Activated CD4-positive, CD25-positive, alpha-beta regulatory T cell treated with anti-CD3 and anti-CD28 coated beads, Interleukin-2, amount 50 U/mL, for 24 hours (primary cell): ENCODE data around the gene DOHH.
"Not testable (repeated sequence)": the region's sequence is repeated elsewhere in the genome, so short reads cannot be mapped to it uniquely, and the experiment has no call there.

Source experiments
- ATAC-seq, 2 donors: fragments of 150-1000 bp; cut with Tn5 transposase; one replicate each; pipeline ENCODE4 v1.10.0; 2021; ENCODE audit warnings: mild to moderate bottlenecking in 1 of 2, moderate library complexity in 1 of 2

The DOHH gene

DNA sequence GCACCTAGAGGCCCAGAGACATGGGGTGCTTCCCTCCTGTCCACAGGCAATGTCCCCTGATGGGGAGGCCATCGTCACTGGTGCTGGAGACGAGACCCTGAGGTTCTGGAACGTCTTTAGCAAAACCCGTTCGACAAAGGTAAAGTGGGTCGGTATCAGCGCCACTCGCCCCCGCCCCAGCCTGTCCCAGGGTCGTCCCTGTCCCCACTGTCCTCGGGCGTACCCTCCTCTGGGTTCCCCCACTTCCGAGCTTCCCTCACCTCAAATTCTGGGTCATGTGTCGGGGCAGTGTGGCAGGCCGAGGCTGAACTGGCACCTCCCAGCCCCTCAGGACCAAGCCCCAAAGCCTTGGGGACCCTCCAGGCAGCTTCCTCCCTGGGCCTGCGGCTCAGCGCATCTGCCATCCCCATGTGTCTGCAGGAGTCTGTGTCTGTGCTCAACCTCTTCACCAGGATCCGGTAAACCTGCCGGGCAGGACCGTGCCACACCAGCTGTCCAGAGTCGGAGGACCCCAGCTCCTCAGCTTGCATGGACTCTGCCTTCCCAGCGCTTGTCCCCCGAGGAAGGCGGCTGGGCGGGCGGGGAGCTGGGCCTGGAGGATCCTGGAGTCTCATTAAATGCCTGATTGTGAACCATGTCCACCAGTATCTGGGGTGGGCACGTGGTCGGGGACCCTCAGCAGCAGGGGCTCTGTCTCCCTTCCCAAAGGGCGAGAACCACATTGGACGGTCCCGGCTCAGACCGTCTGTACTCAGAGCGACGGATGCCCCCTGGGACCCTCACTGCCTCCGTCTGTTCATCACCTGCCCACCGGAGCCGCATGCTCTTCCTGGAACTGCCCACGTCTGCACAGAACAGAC, 34.1 kb upstream of the DOHH start:
- no peak for ATAC-seq

DNA sequence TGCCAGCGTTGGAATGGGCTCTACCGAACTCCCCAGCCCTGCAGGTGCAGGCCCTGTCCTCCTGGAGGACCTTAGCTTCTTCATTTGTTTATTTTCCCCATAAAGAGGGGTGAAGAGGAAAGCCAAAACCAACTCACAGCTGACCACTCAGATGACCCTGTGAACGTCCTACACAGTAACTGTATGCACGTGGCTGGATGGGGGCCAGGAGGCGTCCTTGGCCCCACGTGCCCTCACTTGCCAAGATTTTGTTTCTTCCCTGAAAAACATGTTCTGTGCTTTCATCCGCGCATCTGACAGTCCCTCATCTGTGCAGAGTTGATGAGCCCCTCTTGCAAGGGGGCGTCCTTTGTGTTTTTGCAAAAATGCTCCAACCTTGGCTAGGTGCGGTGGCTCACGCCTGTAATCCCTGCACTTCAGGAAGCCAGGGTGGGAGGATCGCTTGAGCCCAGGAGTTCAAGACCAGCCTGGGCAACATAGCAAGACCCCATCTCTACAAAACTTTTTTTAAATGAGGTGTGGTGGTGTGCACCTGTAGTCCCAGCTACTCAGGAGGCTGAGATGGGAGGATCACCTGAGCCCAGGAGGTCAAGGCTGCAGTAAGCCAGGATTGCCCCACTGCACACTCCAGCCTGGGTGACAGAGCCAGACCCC, 33.2 kb upstream of the DOHH start:
- no peak for ATAC-seq

DNA sequence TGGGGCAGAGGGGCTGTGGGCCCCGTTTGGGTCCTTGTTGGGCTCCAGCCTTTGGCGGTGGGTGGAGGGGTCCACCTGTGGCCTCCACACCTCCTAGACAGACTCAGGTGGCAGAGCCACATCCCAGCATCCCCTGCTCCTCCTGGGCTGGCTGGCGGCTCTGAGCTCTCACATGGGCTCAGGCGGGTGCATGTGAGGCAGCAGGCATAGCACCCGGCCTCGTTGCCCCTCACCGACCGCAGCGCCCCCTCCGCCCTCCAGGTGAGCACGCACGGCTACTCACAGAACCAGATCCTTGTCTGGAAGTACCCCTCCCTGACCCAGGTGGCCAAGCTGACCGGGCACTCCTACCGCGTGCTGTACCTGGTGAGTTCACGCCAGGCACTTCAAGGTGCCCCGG, 32.6 kb upstream of the DOHH start:
- no peak for ATAC-seq

DNA sequence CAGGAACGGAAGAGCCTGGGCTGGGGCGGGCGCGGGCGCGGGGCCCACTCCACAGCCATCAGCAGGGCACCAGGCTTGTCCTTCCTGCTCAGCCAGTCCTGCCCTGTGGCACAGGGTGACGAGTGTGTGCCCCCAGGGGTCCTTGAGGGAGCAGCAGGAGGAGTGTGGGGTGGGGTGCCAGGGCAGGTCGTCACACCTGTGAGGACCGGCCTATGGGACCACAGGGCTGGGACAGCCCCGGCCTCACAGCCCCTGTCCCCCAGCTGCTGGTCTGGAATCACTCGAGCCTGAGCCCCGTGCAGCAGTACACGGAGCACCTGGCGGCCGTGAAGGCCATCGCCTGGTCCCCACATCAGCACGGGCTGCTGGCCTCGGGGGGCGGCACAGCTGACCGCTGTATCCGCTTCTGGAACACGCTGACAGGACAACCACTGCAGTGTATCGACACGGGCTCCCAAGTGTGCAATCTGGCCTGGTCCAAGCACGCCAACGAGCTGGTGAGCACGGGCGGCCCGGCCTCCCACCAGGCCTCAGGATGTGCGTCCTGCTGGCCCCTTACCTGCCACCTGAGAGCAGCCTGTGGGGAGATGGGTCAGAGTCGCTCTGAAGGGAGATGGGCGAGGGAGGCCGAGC, 31.8 kb upstream of the DOHH start:
- ATAC-seq = no peak

DNA sequence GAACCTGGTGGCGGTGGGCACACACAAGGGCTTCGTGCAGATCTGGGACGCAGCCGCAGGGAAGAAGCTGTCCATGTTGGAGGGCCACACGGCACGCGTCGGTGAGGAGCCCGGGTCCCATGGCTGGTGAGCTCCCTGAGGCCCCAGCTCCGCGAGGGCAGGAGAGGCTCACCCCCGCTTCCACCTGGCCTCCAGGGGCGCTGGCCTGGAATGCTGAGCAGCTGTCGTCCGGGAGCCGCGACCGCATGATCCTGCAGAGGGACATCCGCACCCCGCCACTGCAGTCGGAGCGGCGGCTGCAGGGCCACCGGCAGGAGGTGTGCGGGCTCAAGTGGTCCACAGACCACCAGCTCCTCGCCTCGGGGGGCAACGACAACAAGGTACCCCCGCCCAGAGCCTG, 31.2 kb upstream of the DOHH start:
- ATAC-seq = no peak

DNA sequence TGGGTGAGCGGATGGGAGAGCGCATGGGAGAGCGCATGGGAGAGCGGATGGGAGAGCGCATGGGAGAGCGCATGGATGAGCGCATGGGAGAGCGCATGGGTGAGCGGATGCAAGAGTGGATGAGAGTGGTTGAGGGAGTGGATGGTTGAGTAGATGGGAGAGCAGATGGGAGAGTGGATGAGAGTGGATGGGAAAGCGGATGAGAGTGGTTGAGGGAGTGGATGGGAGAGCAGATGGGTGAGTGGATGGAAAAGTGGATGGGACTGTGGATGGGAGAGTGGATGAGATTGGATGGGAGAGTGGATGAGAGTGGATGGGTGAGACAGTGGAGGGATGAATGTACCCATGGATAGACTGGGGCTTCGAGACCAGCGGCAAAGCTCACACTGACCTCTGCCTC, 29.9 kb upstream of the DOHH start:
- no peak for ATAC-seq

DNA sequence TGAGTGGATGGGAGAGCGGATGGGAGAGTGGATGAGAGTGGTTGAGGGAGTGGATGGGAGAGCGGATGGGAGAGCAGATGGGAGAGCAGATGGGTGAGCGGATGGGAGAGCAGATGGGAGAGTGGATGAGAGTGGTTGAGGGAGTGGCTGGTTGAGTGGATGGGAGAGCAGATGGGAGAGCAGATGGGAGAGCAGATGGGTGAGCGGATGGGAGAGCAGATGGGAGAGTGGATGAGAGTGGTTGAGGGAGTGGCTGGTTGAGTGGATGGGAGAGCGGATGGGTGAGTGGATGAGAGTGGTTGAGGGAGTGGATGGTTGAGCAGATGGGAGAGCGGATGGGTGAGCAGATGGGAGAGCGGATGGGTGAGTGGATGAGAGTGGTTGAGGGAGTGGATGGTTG, 28.8 kb upstream of the DOHH start:
- not testable (repeated sequence) for ATAC-seq

DNA sequence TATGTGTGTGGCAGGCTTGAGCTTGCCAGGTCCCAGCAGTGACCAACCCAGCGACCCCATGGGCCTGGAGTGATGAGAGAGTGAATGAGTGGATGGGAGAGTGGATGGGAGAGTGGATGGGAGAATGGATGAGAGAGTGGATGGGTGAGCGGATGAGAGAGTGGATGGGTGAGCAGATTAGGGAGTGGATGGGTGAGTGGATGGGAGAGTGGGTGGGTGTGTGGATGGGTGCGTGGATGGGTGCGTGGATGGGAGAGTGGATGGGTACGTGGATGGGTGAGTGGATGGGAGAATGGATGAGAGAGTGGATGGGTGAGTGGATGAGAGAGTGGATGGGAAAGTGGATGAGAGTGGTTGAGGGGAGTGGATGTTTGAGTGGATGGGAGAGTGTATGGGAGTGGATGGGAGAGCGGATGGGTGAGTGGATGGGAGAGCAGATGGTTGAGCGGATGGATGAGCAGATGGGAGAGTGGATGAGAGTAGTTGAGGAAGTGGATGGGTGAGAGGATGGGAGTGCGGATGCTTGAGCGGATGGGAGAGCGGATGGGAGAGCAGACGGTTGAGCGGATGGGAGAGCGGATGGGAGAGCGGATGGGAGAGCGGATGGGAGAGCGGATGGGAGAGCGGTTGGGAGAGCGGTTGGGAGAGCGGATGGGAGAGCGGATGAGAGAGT, 28.2 kb upstream of the DOHH start:
- ATAC-seq = no peak

DNA sequence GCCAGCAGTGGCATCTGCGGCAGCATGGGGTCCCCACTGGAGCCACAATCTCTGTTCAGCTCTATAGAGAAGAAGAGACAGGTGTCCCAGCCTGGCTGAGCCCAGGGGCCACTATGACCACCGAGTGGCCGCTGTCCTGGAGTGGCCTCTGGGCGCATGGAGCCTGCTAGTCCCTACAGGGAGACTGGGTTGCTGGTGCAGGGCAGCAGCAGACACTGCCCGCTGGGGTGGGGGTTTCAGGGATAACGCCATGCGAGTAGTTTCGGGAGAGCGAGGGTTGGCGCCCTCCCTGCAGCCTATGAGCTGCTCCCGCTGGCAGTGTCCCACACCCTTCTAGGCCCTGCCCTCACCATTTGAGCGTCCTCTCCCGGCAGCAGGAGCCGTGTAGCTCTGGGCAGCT, 27.6 kb upstream of the DOHH start:
- no peak for ATAC-seq

DNA sequence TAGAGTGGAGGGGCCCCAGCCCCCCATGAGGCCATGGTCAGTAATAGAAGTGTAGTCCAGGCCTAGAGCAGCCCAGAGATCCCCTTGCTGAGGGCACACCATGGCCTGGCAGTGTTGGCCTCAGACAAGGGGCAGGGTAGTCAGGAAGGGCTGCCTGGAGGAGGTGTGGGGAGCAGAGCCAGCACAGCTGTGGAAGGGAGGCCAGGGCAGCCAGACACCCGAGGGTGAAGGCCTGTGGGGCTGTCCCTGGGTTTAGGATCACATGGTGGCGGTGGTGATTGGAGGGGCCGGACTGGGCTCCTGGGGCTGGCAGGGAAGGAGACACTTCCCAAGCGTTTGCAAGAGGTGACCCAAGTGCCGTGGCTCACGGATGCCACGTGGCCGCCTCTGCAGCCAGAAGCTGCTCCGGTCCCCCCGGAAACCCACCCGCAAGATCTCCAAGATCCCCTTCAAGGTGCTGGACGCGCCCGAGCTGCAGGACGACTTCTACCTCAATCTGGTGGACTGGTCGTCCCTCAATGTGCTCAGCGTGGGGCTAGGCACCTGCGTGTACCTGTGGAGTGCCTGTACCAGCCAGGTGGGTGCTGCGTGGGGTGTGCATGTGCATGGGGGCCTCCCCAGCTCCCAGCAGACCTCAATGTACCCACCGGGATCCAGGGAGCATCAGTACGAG, 26.9 kb upstream of the DOHH start:
- ATAC-seq = no peak

DNA sequence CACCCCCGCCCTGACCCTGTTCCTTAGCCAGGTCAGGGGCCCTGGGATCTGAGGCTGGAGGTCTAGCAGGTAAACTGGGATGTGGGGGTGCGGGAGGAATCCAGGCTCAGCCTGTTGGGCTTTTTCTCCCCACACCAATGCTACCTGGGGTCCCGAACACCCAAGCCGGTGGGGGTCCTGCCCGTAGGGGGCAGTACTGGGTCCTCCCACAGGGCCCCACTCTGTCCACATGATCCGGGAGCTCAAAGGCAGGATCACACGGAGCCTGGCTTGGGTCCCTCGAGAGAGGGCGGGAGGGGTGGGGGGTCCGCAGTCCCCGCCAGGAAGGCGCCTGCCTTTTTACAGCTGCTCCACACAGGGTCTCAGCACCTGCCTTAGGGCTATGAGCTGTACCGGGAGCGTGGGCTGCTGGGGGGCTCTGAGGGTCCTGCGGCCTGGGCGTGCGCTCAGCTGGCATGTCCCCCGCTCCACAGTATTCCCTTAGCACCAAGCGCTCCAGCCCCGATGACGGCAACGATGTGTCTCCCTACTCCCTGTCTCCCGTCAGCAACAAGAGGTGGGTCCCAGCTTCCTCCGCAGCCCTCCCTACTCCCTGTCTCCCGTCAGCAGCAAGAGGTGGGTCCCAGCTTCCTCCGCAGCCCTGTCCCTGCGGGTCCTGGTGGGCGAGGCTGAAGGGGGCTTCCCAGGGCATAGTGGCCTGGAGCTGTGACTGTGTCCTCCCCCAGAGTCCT, 26.2 kb upstream of the DOHH start:
- ATAC-seq = no peak

DNA sequence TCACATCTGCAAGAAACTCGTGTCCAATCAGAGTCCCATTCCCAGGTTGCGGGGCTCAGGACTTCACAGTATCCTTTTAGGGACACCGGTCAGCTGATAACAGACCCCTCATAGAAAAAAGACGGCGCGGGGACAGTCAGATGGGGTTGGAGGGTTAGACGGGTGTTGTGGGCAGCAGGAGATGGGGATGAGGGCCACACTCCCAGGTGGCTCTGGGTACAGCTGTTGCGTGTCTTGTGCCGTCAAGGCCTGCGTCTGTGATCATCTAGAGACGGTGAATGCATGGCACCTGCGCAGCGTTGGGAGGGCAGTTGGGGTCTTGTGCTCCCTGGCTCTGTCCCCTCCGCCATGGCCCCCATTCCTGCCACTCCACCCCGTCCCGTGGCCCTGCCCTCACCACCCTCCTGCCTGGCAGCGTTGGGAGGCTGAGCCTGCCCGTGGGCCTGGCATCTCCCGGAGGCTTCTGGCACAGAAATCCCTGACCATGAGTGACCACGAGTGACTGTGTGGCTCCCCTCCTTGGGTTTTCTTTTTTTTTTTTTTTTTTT, 24.5 kb upstream of the DOHH start:
- no peak for ATAC-seq

DNA sequence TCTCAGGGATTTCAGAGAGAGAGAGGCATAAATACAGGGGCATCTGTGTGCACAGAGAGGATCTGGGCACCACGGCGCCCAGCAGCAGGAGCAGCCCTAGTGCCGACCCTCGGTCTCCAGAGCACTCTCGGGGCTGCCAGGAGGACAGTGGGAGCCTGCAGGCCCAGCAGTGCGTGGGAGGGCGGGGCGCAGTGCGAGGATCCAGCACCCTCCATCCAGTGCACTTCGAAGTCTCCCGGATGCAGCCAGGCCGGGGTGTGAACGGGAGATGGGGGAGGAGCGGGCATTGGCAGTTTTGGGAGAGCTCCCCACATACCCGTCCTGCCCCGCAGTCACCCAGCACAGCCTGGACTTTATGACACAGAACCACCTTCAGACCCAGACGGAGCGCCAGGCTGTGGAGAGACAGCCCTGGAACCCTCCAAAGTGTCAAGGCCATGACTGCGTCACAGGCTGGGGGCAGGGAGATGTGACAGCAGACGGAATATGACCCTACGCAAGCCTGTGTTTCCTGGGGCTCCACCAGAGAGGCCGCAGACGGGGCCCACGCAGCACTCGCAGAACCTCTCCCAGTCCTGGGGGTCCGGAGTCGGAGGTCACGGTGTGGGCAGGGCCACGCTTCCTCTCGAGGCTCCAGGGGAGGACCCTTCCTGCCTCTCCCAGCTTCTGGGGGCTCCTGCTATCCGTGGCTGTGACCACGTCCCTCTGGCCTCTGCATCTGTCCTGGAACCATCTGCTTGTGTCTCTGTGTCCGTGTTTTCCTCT, 23.8 kb upstream of the DOHH start:
- no peak for ATAC-seq

DNA sequence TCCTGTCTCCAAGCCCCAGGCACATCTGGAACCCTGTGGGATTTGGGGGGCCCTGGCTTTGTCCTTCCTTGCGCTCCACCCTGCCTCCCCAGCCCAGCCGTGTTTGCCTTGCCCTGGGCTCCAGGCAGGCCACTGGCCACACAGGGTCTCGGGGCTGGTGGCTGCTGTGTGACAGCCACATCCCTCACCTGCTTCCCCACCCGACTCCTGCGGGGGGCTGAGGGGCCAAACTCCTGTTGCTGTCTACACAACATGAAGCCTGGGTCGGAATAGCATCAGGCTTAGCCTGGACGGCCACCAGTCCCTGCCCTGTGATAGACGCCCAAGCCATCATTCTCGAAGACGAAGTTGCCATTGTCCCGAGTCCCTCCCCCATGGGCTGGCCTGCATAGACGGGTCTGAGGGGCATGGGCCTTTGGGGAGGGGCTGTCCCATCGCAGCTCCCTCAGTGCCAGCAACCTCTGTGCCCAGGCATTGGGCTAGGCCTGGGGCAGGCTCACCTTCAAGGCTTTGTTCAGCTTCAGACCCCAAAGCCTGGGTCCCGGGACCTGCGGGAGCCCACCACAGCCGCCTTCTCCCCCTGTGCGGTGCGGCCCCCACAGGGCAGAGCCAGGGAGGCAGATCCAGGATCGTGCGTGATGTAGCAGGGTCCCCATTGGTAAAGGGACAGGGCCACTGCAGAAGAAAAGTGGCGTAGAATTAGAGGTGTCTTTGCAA, 23.0 kb upstream of the DOHH start:
- no peak for ATAC-seq

DNA sequence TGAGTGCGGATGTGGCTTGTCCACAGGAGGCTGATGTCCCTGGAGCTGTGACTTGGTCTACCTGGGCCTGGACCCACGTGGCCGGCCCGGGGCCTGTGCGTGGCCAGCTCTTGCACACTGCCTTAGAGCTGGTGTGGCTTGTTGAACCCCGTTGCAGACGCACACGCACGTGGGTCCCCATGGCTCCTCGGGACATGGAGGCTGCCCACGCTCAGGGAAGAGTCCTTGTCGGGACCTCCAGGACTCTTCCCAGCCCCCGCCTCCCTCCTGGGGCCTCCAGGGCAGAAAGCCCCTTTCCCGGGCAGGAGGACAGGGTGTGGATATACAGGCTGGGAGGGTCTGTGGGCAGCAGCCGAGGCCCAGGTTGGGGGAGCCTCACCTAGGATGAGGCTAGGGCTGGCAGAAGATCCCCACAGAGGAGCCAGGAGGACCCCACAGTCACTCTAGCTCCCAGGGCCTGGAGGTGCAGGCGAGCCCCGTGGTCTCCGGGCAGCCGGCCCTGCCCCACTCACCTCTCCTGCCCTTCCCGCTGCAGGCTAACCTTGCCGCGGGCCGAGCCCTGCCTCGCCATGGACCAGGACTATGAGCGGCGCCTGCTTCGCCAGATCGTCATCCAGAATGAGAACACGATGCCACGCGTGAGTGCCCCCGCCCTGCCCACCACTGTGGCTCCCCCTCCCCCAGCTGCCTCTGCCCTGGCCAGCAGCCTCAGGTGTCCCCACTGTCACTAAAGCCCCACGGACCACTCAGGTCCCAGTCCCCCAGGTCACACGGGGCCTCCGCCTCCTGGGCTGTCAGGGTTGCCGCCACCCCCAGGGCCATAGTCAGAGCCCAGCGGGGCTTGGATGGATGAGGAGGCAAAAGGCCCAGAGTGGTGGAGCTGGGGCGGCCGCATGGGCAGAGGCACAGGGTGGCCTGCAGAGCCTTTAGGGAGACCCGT, 22.2 kb upstream of the DOHH start:
- ATAC-seq = no peak

DNA sequence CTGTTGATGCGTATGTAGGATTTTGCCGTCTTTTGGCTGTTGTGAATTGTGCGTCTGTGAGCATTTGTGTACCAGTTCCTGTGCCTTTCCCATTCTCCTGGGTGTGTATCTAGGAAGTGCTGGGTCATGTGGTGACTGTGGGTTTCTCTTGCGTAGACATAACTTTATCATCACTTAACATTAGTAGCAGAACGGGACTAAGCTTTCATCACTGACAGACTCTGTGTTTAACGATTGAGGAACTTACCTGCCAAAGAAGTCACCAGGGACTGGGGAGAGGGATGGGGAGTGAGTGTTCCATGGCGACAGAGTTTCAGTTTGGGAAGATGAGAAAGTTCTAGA, 20.6 kb upstream of the DOHH start:
- ATAC-seq = no peak

DNA sequence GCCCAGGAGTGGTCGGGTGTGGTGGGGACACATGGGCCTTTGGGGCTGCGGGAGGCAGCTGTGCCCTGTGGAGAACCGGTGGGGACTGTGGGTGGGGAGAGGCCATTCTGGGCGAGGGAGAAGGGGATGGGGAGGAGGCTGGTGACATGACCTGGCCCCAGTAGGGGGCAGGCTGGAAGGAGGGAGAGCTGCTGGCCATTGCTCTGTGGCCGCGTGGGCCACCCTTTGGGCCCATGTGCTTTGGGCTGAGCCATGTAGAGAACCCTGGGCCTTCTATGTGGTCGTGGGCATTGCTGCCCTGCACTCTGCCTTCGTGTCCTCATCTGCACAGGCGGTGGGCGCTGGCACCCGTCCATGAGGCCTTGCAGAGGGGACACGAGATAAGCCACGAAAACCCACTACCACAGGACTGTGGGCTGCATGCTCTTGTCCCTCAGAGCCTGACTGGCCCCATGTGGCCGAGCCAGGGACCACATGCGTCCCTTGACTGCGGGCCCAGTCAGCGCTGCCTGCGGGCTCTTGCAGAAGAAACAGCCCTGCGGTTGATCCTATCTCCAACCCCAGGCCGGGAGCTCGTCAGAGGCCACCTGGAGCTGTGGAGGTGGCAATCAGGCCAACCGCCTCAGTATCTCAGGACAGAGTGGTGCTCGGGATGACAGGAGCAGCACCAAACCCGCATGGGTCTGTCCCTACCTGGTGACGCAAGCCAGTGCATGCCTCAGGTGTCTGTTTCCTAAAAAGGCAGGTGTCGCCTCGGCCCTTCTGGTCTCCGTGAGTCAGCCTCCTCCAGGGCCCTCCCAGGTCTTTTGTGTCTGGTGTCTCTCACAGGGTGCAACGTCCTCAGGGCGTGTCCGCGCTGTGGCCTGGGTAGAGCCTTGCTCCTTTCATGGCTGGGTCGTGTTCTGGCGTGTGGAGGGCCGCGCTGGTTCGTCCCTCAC, 20.0 kb upstream of the DOHH start:
- ATAC-seq = no peak

DNA sequence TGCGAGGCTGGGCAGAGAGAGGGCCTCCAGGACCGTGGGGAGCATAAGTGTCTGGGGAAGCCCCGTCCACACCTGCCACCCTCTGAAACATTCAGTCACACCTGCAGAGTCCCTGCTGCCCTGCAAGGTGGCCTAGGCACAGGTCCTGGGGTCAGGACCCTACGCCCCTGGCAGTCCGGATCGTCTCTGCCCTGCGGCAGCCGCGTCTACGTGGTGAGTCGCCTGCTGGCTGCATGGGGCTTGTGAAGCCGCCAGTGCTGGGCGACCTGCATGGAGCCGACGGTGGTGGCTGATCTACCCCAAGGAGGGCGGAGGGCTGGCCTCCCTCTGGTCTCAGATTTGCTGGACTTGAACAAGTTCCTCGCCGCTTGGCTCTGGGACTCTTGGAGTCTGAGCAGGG, 18.7 kb upstream of the DOHH start:
- no peak for ATAC-seq
